HG03097 (cell line): Measurements from ENCODE around the gene FREY1.

Source experiments
- ATAC-seq: cut with Tn5 transposase; IDR thresholded peaks from one replicate; pipeline ENCODE4 v1.9.1; 2021; ENCODE audit not compliant: unreplicated experiment, low FRiP score

Gene FREY1

DNA sequence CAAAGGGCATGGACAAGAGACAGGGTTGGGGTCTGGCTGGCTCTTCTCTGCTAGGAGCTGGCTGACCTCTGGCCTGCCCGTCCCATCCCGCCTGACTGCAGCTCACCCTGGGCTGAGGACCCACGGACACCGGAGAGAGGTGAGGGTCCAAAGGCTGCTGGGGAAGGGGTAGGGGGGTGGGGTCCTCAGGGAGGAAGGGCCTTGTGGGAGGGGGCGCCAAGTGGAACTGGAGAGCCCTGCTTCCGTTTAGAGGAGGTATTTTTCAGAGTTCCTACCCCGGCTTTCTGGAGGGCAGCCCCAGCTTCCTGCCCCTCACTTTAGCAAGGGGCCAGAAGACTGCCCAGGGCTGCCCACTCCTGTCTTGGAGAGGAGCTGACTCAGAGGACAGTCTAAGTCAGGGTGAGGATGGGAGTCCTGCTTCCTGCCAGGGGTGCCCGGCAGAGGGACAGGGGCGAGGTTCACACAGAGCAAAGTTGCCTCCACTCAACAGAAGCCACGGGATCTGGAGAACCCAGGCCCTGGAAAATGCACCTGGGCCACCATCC, 22.5 kb upstream of the FREY1 start:
- ATAC-seq, result peak; percentile 22

DNA sequence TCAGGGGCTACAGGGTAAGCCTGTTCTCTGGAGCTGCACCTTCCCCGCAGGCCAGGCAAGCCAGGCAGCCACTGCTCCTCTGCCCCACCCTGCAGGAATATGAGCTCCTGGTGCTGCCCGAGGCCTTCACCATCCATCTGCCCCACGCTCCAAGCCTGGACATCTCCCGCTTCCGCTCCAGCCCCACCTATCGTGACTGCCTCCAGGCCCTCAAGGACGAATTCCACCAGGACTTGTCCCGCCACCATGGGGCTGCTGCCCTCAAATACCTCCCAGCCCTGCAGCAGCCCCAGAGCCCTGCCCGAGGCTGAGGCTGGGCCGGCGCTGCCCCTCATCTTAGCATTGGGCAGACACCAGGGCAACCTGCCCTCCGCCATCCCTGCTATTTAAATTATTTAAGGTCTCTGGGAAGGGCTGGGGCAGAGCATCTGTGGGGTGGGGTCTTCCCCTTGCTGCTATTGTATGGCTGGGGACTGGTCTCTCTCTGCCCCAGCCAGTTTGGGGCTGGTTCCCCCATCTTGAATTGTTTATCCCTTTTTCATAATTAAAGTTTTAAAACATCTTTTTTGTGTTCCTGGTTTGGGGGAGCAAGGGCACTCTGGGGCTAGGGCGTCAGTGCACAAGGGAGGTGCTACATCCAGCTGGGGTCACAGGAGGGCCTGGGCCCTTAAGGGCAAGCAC, 21.6 kb upstream of the FREY1 start:
- no peak for ATAC-seq

DNA sequence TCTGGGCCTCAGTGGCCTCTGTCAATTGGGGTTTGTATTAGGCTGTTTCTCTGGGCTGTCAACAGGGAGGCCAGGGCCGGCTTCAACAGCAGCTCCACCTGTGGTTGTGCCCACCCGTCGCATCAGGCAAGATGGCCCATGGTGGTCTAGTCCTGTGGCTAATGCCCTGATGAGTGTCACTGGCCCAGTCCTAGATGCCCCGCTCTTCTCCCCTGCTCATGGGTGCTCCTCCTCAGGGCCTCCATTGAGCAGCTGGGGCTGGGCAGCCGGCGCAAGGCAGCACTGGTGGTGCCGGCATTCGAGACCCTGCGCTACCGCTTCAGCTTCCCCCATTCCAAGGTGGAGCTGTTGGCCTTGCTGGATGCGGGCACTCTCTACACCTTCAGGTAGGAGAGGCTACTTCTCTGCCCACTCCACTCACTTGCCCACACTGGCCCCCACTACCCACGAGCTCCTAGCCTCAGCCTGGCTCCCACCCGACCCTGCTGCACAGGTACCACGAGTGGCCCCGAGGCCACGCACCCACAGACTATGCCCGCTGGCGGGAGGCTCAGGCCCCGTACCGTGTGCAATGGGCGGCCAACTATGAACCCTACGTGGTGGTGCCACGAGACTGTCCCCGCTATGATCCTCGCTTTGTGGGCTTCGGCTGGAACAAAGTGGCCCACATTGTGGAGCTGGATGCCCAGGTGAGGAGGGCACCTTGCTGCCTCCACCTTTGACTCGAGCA, 20.8 kb upstream of the FREY1 start:
- ATAC-seq, result no peak

DNA sequence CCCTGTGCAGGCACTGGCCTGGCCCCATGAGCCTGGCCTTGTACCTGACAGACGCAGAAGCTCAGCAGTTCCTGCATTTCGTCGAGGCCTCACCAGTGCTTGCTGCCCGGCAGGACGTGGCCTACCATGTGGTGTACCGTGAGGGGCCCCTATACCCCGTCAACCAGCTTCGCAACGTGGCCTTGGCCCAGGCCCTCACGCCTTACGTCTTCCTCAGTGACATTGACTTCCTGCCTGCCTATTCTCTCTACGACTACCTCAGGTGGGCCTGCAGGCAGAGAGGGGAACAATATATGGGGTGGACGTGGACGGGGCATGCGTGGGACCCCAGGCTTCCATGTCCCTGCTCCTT, 20.2 kb upstream of the FREY1 start:
- no peak for ATAC-seq

DNA sequence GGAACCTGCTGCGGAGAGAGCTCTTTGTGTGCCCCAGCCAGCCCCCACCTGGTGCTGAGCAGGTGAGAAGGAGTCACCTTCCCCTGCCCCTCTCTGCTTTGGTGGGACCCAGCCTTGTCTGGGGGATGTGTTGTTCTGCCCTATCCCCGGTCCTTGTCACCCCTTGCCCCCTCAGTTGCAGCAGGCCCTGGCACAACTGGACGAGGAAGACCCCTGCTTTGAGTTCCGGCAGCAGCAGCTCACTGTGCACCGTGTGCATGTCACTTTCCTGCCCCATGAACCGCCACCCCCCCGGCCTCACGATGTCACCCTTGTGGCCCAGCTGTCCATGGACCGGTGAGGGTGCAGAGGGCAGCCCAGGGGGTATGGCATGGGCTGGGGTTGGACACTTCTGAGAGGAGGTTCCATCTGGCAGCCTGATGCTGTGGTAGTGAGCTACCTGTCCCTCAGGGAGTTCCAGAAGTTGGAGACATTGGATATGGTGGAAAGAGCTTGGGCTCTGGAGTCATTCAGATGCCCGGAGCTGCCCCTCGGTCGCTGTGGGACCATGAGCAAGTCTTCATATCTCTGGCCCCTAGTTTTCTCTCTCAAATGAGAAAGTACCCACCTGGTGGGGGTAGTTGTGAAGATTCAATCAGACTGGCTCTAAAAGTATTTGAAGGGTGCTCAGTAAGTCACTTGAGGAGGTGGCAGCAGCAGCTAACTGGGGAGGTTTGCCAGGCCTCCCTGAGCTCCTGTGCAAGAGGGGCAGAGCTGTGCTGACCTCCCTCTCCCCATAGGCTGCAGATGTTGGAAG, 19.7 kb upstream of the FREY1 start:
- no peak for ATAC-seq

DNA sequence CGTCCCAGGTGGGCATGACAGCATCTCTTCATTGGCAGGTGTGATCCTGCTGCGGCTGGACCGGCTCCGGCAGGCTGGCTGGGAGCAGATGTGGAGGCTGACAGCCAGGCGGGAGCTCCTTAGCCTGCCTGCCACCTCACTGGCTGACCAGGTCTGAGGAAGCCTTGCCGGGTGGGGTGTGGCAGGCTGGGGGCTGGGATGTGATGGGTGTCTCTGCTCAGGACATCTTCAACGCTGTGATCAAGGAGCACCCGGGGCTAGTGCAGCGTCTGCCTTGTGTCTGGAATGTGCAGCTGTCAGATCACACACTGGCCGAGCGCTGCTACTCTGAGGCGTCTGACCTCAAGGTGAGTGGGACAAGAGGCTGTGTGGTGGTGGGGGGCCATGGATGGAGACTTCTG, 18.9 kb upstream of the FREY1 start:
- ATAC-seq, result no peak

DNA sequence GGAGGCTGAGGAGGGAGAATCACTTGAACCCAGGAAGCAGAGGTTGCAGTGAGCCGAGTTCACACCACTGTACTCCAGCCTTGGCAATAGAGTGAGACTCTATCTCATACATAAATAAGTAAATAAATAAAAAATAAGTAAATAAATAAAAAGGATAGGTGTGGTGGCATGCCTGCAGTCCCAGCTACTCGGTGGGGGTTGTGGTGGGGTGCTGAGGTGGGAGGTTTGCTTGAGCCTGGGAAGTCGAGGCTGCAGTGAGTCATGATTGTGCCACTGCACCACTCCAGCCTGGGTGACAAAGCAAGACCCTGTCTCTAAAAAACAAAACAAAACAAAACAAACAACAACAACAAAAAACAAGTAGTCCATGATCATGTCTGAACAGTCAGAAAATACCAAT, 18.5 kb upstream of the FREY1 start:
- ATAC-seq, result no peak

DNA sequence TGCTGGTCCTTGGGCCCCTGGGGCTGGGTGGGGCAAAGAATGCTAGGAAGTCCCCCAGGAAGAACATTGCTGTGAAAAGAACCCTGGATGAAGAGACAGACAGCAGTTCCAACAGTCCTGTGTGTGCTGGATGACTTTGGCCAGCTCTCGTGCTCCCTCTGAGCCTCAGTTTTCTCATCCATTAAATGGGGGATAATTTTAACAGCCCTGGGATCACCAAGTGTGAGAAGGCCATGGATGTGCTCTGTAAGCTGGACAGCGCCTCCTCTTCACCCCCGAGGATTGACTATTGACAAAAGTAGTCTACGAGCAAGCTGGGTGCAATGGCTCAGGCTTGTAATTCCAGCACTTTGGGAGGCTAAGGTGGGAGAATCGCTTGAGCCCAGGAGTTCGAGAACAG, 17.9 kb upstream of the FREY1 start:
- ATAC-seq, result no peak

DNA sequence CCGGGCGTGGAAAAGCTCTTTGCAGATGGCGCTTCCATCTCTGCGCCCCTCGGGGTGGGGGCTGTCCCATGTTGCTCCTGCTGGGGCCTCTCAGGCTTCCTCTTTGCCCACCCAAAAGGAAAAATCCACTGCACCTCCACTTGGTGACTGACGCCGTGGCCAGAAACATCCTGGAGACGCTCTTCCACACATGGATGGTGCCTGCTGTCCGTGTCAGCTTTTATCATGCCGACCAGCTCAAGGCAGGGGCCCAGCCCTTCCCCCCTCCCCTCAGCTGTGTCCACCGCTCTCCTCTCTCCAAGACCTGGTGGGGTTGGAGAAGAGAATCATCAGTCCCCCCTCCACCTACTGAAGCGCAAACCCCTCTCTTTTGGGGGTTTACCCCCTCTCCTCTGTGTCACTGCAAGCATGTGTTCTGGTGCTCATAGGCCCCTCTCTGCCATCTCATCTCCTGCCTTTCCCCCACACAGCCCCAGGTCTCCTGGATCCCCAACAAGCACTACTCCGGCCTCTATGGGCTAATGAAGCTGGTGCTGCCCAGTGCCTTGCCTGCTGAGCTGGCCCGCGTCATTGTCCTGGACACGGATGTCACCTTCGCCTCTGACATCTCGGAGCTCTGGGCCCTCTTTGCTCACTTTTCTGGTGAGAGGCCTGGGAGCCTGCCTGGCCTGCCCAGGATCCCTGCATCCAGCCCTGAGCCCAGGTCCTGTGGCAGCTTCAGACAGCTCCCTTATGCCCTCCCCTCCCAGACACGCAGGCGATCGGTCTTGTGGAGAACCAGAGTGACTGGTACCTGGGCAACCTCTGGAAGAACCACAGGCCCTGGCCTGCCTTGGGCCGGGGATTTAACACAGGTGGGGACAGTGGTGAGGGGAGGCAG, 17.2 kb upstream of the FREY1 start:
- ATAC-seq, result no peak

DNA sequence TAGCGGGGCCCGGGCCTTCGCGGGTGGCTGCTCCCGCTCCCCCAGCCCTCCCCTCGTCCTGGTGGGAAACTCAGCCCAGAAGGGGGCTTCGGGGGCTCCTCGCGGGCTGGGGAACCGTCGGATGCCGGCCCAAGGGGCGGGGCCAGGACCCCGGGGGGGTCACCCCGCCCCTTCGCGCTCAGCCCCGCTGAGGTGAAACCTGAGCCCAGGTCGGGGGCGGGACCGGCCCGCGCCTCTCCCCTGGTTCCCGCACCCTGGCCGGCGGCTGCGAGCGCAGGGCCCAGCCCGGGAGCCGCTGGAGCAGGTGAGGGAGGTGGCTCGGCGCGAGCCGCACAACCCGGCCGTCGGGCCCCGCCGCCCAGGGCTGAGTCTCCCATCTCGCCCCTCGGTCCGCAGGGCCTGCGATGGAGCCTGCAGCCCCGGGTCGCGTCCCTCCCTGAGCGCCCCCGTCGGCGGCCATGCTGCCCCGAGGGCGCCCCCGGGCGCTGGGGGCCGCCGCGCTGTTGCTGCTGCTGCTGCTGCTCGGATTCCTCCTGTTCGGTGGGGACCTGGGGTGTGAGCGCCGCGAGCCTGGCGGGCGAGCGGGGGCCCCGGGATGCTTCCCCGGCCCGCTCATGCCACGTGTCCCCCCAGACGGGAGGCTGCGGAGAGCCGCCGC, 15.5 kb upstream of the FREY1 start, which contains the start of gene LARGE2:
TSS of gene LARGE2 (plus strand) at position 232 of the 658 bp plus-strand sequence. CDS start at position 459, 227 bp downstream.
- ATAC-seq, result no peak

DNA sequence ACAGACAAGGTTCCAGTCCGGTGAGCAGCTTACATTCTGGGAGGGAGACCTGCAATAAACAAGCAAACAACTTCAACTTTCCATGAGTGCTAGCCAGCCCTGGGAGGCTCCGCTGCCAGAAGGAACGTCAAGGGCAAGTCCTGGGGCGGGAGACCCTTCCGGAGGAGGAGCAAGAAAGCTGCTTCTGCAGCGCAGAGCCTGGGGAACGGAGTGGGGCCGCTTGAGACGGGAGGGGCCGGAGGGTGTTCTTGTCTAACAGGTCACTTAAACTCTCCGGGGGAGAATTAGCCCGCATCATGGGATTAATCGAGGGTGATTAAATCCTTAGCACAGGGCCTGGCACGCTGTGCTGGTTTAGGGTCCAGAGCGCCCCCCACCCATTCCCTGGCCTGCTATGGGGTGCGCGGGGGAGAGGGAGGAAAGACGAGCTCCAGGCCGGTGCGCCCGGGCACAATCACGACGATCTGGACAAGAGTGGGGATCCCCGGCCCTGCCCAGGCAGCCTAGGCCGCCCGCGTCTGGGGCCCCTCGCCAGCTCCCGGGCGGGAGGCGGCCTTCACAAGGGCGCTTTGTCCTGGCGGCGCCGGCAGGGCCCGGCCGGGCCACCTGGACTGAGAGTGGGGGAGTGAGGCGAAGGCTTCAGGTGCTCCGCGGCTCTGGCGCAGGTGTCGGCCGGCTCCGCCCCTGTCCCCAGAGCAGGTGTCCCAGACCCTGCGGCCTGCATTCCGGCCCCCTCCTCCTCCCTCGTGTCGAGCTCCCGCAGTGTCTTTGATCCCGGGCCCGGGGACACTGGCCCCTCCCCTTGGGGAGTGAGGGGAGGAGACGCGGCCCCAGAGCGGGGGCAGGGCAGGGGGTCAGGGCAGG, 14.7 kb upstream of the FREY1 start:
- no peak for ATAC-seq

DNA sequence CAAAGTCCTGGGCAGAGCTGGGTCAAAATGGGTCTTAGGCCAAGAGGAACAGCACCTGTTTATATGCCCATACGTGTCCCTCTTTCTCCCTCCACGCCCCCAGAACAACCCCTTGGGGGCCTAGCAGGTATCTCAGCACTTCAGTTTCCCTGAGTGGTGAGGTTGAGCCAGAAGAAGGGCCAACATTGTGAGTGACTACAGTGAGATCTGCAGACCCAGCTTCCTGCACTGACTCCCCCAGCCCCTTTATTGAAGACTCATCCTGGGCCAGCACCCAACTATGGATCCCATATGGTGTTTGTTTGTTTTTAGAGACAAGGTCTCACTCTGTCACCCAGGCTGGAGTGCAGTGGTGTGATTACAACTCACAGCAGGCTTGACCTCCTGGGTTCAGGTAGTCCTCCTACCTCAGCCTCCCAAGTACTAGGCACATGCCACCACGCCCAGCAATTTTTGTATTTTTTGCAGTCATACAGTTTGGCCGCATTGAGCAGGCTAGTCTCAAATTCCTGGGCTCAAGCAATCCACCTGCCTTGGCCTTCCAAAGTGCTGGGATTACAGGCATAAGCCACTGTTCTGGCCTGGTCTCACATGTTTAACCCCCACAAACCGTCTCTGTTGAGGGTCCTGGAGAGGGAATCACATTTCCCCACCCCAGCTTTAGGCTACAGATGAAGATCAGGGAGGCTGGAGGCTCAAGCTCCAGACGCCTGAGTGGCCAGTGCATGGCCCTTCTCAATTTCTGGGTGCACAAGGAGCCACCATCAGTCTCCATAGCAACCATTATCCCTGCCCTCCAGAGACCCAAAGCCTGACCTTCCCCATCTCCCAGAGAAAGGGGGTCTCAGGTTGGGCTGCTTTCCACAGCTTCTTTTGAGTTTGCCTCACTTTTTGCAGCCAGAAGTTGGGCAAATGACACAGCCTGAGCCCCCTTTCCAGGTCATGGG, 13.7 kb upstream of the FREY1 start:
- no peak for ATAC-seq

DNA sequence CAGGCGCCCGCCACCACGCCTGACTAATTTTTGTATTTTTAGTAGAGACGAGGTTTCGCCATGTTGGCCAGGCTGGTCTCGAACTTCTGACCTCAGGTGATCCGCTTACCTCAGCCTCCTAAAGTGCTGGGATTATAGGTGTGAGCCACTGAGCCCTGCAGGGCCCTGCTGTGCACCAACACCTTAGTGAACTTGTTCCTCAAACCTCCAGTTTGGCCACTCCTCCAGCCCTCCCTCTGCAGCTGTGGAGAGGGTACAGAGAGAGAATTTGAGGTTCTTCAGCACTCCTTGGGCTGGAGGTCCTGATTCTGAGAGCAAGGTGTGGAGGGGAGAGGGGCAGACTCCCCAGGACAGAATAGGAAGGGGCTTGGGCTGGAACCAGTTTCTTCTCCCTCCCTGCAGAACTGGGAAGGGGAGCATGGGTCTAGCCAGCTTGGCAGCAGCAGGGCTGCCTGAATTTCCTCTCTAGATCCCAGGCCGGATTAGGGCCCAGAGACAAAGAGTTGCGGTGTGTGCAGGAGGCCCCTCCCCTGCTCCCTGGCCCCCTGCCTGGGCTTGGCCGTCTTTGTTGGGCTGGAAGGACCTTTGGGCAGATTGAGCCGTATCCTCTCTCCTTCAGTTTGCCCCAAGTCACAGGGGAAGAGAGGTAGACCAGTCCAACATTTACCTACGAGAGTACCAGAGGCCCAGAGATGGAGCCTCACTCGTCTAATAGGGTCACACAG, 12.9 kb upstream of the FREY1 start:
- ATAC-seq, result no peak

DNA sequence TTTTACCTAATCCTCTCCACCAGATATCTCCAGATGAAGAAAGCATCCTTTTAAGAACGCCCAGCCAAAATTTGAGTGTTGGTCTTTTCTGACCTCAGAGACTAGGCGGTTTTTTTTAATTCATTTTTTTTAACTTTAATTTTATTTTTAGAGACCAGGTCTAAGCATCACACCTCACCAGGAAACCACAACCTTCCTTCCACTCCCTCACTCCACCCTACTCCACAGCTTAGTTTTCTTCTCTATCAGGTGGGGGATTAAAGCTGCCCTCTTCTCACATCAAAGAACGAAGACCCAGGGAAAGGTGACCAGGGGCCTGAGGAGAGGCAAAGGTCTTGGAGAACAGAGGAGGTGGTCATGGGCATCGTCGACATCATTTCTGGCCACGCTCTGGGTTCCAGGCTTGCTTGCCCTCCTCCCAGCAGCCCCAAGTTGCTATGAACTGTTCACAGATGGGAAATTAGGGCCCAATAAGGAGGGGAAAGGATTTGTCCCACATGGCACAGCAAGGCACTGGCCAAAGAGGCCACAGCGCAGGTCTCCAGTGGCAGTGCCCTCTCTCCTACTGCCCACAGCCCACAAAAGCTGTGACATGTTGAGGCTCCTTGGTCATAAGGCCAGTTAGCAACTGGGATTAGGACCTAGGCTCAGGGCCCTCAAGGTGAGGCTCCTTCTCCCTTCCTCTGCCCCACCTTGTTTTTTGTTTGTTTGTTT, 12.0 kb upstream of the FREY1 start:
- no peak for ATAC-seq

DNA sequence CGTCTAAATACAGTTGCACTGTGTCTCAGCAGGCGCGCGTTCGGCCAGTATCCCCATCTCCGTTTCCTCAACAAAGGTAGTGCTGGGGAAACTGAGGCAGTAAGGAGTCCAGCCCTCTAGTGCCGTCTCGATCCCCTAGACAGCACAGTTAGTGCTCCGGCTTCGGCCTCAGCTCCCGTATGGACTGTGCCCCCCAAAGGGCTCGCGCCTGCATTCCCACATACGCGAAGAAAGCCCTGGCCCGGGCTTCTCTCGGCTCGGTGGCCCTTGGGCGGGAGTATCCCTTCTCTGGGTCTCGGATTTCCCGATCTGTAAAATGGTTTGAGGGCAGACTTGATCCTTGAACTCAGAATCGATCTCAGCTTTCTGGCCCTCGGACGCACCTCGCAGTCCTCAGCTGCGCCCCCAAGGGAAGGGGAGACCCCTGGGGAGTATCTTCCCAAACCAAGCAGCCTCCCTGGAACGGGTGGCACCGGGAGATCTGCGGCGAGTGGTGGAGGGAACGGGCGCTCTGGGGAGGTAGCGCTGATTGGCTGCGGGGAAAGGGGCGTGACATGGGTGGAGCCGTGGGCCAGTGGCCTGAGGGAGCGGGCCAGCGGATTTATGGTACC, 11.4 kb upstream of the FREY1 start:
- ATAC-seq, result peak; percentile 22
